Middle frontal gyrus (tissue), 1 donor: ENCODE measurements around the gene CRAMP1.
"Not testable (repeated sequence)": the region's sequence is repeated elsewhere in the genome, so short reads cannot be mapped to it uniquely, and the experiment has no call there.

ENCODE experiments used
- DNase-seq: peaks from one replicate; pipeline ENCODE4 v3.0.0-alpha.2; 2015; ENCODE audit warnings: low spot score; ENCODE audit errors: extremely low spot score

Gene CRAMP1, protein sequence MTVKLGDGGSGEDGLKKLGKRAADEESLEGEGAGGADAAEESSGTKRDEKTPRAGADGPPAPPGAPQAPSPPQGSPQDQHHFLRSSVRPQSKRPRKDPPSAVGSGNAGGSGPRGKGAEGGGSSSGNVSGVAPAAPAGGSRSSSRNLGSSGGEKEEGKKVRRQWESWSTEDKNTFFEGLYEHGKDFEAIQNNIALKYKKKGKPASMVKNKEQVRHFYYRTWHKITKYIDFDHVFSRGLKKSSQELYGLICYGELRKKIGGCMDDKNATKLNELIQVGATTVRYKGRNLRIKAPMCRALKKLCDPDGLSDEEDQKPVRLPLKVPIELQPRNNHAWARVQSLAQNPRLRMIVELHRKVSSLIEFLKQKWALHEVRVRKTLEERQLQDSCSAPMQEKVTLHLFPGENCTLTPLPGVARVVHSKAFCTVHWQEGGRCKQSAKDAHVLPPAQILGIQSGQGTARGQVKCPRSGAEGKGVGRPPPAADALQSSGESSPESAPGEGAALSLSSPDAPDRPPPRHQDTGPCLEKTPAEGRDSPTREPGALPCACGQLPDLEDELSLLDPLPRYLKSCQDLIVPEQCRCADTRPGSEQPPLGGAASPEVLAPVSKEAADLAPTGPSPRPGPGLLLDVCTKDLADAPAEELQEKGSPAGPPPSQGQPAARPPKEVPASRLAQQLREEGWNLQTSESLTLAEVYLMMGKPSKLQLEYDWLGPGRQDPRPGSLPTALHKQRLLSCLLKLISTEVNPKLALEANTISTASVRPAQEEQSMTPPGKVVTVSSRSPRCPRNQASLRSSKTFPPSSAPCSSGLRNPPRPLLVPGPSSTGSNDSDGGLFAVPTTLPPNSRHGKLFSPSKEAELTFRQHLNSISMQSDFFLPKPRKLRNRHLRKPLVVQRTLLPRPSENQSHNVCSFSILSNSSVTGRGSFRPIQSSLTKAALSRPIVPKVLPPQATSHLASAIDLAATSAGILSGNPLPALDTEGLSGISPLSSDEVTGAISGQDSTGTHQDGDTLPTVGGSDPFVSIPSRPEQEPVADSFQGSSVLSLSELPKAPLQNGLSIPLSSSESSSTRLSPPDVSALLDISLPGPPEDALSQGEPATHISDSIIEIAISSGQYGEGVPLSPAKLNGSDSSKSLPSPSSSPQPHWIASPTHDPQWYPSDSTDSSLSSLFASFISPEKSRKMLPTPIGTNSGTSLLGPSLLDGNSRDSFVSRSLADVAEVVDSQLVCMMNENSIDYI (N-terminal part only)

DNA sequence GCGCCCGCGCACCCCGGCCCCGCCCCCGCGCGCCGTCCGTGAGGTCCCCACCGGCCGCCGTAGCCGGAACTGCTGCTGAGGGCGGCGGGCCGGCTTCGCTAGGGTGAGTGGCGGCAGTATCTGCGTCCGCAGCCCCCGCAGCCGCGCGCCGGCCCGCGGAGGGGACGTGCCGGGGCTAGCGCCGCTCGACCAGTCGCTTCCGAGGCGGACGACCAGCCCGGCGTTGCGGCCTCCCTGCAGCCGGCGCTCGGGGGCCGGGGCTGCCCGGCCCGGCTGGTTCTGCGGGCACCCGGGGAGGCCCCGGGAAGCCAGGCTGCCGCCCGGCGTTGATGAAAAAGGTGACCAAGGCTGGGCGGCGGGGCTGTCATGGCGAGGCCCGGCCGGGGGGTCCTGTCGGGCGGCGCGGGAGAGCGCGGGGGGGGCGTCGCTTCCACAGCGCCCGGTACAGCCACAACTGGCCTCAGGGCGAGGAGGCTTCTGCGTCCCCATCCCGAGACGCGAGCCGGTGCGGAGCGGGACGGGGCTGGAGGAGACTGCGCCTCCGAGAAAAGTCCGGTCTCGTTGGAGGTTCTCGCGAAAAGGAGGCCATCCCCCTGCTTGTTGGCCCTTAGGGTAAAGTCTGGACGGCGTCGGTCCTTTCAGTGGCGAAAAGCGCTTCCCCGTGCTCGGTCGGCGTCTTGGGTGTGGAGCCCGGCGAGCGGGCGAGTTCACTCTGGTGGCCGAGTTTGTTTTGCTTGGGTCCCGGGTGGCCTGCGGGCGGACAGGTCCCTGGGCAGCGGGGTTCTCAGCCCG lies at the start of gene CRAMP1:
Gene CRAMP1, plus strand, starts transcription at position 41 of the 792 bp plus-strand sequence. CDS start 2,280 bp downstream, outside the sequence.
- DNase-seq: no peak

DNA sequence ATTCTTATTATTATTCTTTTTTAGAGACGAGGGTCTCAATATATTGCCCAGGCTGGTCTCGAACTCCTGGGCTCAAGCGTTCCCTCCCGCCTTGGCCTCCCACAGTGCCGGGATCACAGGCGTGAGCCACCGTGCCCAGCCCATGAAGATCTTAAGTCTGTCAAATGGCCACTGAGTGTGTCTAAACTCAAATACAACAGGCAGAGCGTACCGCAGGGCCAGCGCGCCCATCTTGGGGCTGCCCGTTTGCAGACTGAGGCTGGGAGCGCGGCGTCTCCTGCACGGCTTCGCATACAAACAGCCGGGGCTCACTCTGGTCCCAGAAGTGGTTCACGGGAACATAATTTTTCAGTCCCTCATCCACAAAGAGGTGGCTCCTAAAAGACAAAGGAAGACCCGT lies 48.4 kb upstream of the CRAMP1 start:
- DNase-seq: no peak

DNA sequence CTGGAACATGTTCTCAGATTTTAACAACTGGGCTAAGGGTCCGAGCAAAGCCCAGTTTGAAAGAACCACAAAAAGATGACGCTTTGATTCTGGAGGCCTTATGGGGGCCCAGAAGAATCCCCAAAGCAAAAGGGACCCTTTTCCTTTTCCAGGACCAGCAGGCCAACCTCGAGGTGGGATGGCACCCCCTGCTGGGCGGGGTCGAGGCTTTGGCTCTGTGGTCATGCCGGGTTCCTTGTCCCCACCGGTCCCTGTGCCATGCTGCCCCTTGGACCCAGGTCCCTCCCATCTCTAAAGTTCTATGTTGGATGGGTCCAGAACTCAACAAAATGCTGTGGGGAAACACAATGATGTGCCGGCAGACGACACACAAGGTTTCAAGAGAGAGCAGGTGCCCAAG lies 47.8 kb upstream of the CRAMP1 start:
- DNase-seq: no peak

DNA sequence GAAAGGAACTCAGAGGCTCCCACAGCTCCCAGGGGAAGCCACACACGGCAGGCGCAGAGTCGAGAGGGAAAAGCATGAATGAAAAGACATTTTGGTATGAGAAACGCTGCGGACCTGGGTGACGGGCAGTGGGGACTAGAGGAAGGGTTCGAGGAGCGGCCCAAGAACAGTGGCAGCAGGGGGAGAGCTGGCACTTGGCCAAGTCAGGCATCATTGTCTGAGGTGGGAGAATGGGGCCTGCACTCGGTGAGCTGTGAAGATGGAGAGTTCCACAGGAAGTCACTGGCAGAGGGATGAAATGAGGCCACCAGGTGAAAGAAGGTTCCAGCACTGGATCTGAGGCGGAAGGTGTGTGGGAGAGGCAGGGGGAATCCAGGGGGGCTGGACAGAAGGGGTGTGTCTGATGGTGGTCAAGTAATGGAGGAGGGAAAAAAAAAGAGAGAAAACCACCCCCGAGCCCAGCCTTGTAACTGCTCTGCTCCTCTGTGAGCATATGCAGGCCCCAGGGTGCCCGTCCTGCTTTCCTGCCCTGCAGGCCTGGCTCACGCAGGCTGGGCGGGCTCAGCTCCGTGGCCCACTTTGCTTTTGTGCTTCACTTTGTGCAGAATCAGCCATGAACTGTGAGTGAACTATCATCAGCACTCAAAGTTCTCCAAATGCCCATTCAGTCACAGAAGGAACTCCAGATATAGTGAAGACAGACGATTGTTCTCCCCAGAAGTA lies 46.9 kb upstream of the CRAMP1 start:
- no peak for DNase-seq

DNA sequence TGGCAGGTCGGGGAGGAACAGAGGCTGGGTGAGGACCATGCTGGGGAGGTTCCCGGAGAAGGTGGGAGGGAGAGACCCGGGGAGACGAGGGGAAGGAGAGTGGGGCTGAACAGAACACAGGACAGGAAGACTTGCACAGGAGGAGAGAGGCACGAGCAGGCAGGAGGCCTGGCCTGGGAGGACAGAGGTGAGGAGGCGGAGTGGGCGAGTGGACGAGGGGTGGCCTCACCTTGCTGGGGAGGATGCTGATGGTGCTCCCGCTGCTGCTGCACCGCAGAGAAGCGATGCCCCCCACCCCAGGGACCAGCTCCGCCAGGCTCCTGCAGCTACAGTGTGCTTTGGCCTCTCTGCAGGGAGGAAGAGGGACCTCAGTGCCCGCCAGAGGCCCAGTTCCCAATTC lies 44.2 kb upstream of the CRAMP1 start:
- no peak for DNase-seq

DNA sequence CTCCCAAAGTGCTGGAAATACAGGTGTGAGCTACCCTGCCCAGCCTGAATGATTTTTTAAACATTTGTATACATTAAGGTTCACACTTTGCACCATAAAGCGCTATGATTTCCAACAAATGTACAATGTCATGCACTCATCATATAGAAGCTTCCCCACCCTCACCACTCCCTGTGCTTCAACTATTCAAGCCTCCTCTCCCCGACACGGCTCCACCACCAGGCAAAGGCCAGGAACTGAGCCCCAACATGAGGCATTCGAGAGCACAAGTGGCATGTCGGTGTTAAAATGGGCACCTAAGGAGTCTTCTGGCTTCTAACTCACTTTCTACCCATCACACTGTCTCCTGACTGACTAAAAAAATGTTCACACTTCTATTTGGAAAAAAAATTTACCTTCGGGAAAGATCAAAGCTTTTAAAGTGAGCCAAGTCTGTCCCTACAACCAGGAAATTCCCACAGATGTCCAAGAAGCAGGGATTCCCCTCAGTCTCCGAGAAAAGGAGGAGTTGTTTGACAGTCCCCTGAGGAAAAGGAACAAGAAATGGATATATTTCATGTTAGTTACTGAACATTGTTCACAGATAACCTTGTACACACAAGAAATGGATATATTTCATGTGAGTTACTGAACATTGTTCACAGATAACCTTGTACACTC lies 41.0 kb upstream of the CRAMP1 start:
- no peak for DNase-seq

DNA sequence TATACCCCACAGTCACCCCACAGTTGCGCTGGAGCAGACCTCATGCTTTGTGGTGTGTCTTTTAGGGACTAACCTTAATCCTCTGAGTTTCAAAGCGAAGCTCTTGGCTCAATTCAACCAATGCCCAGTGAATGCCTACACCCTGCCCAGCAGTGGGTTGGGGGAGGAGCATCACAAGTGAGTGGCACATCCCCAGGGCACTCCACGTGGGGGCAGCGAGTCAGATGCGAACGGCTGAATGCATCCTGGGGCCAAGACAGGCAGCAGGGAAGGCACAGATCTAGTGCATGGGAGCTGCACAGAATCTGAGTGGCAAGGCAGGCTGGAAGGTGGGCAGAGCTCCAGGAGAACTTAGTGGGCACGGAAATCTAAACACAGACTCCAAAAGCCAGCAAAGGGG lies 39.5 kb upstream of the CRAMP1 start:
- no peak for DNase-seq

DNA sequence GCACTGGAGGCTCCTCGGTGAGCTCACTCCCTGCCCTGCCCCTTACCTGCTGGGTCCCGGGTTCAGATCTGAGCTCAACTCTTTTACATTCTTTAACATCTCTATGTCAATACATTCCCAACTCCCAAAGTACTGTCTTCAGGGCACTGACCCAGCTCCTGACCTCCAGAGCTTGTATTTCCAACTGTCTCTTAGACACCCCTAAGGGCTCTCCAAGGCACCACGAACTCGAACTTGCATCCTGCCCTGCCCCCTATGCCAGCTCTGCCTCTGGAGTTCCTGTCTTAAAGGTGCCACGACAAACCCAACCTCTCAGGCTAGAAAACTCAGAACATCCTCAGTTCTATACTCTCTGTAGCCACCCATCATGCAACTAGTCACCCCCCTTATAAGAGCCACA lies 38.9 kb upstream of the CRAMP1 start:
- no peak for DNase-seq

DNA sequence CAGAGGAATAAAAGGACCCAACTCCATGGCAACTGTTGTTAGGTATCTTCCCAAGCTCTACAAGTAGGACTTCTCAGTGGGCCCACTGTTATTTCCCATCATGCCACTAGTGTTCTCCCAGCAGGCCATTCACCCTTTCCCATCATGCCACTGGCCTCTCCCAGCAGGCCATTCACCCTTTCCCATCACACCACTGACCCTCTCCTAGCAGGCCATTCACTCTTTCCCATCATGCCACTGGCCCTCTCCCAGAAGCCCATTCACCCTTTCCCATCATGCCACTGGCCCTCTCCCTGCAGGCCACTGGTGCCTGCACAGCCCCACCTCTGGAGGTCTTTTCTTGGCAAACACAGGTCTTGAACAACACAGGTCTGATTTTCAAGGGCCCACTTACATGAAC lies 36.6 kb upstream of the CRAMP1 start:
- no peak for DNase-seq

DNA sequence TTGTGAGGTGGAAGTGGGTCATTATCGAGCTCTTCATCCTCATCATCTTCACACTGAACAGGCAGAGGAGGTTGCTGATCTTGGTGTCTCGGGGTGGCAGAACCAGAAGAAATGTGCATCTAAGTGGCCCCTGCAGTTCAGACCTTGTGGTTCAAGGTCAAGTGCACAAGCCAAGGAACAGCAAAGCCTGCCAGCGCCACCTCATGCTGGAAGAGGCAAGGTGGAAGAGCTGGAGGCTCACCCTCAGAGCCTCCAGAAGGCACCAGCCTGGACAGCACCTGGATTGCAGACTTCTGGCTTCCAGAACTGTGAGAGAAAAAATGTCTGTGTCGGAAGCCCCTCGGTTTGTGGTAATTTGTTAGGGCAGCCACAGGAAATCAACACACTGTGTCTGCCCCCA lies 32.9 kb upstream of the CRAMP1 start:
- DNase-seq: no peak

DNA sequence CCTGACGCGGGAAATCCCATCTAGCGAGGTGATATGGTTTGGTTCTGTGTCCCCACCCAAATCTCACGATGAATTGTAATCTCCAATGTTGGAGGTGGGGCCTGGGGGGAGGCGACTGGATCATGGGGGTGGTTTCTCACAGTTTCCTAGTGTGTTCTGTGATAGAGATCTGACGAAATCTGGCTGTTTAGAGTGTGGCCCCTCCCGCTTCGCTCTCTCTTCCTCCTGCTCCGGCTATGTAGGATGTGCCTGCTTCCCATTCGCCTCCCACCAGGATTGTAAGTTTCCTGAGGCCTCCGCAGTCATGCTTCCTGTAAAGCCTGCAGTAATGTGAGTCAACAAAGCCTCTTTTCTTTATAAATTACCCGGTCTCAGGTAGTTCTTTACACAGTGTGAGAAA lies 31.9 kb upstream of the CRAMP1 start:
- no peak for DNase-seq

DNA sequence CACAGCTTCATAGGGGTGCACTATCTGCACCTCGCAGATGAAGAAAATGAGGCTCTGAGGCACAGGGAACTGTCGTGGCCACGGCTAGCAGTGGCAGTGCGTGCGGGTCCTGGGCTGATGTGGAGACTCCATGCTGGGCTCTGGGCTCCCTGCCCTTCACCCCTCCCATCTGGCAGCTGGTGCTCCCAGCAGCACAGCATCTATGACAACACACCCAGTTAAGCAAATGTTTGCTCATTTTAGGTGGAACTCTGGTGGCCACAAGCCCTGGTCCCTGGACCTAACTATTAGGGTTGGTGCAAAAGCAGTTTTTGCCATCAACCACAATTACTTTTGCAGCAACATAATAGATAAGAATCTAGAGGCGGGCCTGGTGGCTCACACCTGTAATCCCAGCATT lies 31.2 kb upstream of the CRAMP1 start:
- DNase-seq: no peak

DNA sequence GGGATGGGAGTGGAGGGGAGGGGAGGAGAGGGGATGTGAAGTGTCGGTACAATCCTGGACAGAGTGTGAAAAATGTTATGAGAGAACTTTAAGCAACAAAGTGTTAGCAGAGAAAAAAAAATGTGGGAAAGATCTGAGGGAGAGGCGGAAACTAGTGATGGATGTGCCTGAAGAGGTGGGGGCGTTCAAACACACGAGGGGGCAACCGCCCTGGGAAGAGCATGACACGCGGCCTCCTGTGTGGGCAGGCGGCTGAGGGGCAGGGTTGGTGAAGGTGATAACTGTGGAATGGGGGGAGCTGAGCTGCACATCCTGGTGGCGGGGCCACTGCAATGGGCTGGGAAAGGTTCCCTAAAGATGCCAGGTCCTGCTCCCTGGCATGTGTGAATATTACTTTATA lies 30.4 kb upstream of the CRAMP1 start:
- DNase-seq: no peak

DNA sequence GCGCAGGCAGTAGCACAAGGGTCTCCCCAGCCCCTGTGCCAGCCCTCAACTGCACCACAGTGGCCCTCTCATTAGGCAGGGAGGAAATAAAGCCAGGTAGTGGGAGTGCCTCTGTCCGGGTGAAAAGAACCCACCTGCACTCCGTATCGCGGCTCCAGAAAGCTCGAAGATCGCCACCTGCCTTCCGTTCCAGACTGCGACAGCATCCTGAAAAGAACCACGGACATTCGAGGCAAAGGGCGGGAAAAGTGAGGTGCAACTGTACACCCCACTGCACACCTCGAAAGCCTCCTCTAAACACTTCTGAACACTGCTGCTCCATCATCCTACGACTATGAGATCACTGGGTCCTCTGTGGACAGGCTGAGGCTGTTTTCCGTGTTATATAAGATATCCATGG lies 29.0 kb upstream of the CRAMP1 start:
- no peak for DNase-seq

DNA sequence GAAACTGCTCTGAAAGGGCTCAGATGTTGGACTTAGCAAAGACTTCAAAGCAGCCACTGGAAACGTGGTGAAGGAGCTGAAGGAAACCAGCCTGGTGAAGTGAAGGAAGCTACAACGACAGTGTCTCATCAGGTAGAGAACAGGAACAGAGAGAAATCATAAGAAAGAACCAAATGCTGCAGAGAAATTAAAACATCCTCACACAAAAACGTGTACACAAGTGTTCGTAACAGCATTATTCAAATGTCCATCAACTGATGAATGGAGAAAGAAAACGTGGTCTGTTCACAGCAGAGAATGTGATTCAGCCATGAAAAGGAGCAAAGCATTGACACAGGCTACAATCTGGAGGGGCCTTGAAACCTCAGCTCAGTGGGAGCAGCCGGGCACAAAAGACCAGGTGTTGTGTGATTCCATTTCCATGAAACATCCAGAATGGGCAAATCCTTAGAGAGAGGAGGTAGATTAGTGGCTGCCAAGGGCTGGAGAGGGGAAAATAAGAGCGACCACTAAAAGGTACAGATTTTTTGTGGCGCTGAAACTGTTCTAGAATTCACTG lies 27.2 kb upstream of the CRAMP1 start:
- DNase-seq: no peak

DNA sequence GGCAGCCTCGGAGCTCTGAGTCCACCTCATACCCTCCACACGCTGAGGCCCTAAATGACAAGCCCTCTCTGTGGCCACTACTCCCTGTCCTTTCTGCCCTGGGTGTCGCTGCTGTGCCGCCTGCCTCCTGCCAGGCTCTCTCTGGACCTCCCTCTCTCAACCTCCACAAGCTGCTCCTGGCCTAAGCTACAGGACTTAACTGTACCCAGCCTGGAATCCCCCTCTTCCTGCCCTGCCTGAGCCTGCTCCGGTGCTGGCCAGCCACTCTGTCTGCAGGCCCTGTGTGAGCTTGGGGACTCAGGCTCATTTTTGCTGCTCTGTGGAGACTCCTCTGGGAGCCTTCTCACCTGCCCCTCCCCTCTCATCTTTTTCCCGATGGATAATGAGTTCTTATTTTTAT lies 21.8 kb upstream of the CRAMP1 start:
- DNase-seq: no peak

DNA sequence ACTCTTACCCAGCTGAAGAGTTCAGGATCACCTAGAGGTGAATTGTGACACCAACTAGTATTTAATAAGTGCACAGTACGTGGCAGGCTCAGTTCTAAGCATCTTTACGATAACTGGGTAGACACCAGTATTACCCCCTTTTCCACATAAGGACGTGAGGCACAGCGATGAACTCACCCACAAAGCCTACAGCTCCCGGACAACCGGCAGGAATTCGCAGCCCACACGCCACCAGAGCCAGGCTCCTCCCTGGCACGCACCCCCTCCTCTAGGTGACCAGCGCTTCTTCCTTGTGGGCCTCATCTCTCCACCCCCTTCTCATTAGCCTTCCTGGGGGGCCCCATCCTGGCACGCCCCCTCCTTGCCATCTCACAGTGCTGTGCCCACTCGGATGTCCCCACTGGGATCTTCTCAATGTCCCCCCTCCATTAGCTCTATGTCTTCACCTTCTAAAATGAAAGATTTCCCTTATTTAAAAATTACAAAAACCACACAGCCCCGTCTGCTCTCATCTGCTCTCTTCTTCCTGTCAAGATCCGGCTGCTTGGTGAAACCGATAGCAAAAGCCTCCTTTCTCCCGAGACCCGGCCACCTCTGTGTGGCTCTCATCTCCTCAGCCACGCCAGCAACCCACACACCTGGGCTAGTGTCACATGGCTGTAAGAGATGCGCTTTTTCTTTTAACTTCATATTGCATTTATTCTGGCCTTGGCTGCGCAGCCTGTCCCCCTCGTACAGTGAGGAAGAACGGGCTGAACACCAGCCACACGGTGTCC lies 21.0 kb upstream of the CRAMP1 start:
- no peak for DNase-seq

DNA sequence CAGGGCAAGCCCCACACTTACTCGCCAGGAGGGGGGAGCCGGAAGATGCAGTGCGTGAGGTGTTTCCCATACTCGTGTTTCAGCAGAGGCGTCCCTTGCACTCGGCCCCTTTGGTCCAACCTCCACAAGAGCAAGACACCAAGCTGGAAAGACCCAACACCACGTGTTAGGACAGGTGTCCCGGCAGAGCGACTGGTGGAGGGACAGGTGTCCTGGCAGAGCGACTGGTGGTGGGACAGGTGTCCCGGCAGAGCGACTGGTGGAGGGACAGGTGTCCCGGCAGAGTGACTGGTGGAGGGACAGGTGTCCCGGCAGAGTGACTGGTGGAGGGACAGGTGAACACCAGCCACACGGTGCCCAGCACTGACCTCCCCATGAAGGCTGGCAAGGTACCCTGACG lies 19.7 kb upstream of the CRAMP1 start:
- DNase-seq: no peak

DNA sequence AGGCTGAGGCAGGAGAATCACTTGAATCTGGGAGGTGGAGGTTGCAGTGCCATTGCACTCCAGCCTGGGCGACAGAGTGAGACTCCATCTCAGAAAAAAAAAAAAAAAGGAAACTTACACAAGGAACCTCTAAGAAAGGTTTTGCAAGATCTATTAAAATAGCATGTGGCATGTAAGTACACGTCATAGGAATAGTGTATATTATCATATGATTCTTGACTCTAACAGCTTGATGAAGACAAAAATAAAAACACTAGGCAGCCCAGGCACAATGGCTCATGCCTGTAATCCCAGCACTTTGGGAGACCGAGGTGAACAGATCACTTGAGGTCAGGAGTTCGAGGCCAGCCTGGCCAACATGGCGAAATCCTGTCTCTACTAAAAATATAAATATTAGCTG lies 16.6 kb upstream of the CRAMP1 start:
- DNase-seq: not testable (repeated sequence)
